Measurements from ENCODE around the gene ANKS1B.

DNA sequence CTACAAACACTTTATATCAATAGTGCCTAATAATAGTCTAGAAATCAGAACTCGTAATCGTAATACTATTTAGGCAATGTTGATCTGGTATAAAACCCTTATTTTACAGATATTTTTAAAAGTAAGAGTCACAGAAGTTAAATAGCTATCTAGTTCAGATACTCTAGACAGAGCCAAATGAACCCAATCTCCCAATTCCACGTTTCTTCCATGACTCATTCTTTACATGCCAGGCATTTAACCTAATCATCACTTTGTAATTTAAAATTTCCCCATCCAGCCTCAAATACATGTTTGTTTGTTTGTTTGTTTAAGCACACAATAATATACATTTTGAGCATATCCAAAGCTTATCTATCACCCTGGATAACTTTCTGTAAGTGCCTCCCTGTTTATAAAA is 373.6 kb downstream of the ANKS1B start:
- TF ChIP-seq, protein P1, sequence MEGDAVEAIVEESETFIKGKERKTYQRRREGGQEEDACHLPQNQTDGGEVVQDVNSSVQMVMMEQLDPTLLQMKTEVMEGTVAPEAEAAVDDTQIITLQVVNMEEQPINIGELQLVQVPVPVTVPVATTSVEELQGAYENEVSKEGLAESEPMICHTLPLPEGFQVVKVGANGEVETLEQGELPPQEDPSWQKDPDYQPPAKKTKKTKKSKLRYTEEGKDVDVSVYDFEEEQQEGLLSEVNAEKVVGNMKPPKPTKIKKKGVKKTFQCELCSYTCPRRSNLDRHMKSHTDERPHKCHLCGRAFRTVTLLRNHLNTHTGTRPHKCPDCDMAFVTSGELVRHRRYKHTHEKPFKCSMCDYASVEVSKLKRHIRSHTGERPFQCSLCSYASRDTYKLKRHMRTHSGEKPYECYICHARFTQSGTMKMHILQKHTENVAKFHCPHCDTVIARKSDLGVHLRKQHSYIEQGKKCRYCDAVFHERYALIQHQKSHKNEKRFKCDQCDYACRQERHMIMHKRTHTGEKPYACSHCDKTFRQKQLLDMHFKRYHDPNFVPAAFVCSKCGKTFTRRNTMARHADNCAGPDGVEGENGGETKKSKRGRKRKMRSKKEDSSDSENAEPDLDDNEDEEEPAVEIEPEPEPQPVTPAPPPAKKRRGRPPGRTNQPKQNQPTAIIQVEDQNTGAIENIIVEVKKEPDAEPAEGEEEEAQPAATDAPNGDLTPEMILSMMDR (IDR thresholded peaks at IDR 0.05 in 2 of 3, conservative IDR thresholded peaks at IDR 0.05 in 1 of 3; ENCODE audit: control insufficient read depth in 2 of 3, extremely low read depth in 1 of 3, insufficient read depth in 1 of 3, low read depth in 3 of 3, low read length in 3 of 3), result no peak
- TF ChIP-seq, protein P2, sequence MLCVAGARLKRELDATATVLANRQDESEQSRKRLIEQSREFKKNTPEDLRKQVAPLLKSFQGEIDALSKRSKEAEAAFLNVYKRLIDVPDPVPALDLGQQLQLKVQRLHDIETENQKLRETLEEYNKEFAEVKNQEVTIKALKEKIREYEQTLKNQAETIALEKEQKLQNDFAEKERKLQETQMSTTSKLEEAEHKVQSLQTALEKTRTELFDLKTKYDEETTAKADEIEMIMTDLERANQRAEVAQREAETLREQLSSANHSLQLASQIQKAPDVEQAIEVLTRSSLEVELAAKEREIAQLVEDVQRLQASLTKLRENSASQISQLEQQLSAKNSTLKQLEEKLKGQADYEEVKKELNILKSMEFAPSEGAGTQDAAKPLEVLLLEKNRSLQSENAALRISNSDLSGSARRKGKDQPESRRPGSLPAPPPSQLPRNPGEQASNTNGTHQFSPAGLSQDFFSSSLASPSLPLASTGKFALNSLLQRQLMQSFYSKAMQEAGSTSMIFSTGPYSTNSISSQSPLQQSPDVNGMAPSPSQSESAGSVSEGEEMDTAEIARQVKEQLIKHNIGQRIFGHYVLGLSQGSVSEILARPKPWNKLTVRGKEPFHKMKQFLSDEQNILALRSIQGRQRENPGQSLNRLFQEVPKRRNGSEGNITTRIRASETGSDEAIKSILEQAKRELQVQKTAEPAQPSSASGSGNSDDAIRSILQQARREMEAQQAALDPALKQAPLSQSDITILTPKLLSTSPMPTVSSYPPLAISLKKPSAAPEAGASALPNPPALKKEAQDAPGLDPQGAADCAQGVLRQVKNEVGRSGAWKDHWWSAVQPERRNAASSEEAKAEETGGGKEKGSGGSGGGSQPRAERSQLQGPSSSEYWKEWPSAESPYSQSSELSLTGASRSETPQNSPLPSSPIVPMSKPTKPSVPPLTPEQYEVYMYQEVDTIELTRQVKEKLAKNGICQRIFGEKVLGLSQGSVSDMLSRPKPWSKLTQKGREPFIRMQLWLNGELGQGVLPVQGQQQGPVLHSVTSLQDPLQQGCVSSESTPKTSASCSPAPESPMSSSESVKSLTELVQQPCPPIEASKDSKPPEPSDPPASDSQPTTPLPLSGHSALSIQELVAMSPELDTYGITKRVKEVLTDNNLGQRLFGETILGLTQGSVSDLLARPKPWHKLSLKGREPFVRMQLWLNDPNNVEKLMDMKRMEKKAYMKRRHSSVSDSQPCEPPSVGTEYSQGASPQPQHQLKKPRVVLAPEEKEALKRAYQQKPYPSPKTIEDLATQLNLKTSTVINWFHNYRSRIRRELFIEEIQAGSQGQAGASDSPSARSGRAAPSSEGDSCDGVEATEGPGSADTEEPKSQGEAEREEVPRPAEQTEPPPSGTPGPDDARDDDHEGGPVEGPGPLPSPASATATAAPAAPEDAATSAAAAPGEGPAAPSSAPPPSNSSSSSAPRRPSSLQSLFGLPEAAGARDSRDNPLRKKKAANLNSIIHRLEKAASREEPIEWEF (IDR thresholded peaks at IDR 0.05; ENCODE audit: insufficient replicate concordance, low read depth, low read length), result no peak
- TF ChIP-seq CEBPB (IDR thresholded peaks at IDR 0.05; ENCODE audit: borderline replicate concordance in 1 of 2, low read depth in 2 of 2, low read length in 2 of 2) (no peak), TCF12 (IDR thresholded peaks at IDR 0.05; ENCODE audit: low read depth, low read length) (no peak), MYC (IDR thresholded peaks at IDR 0.05; ENCODE audit: insufficient read depth, insufficient read length, insufficient replicate concordance, low read length, severe bottlenecking) (no peak), TBL1XR1 (IDR thresholded peaks at IDR 0.05; ENCODE audit: low read depth, low read length) (no peak), CREB1 (IDR thresholded peaks at IDR 0.05; ENCODE audit: low read depth) (no peak), HDAC6 (IDR thresholded peaks at IDR 0.05; ENCODE audit: unreplicated experiment) (no peak)
